GM12874 (cell line): ENCODE results near the gene AKAP8.

ENCODE experiments used
- TF ChIP-seq, protein P1 (sequence below): IDR thresholded peaks from 2 replicates; pipeline ENCODE4 v1.5.1; 2011; ENCODE audit warnings: low read depth, mild to moderate bottlenecking, control low read depth, low read length, moderate library complexity; ENCODE audit not compliant: insufficient read depth

The AKAP8 gene

GRCh38 chr19:15371119-15371518 lies 8.5 kb downstream of the AKAP8 start:
- TF ChIP-seq, protein P1, sequence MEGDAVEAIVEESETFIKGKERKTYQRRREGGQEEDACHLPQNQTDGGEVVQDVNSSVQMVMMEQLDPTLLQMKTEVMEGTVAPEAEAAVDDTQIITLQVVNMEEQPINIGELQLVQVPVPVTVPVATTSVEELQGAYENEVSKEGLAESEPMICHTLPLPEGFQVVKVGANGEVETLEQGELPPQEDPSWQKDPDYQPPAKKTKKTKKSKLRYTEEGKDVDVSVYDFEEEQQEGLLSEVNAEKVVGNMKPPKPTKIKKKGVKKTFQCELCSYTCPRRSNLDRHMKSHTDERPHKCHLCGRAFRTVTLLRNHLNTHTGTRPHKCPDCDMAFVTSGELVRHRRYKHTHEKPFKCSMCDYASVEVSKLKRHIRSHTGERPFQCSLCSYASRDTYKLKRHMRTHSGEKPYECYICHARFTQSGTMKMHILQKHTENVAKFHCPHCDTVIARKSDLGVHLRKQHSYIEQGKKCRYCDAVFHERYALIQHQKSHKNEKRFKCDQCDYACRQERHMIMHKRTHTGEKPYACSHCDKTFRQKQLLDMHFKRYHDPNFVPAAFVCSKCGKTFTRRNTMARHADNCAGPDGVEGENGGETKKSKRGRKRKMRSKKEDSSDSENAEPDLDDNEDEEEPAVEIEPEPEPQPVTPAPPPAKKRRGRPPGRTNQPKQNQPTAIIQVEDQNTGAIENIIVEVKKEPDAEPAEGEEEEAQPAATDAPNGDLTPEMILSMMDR: no peak

- TF ChIP-seq, protein P1: no peak
Observed at GRCh38 chr19:15369594-15369891, 10.0 kb downstream of the AKAP8 start.

- TF ChIP-seq, protein P1: no peak
Observed at GRCh38 chr19:15368798-15369593, 10.6 kb downstream of the AKAP8 start.

GRCh38 chr19:15368051-15368632 lies 11.4 kb downstream of the AKAP8 start:
- TF ChIP-seq, protein P1: no peak

- TF ChIP-seq, protein P1: no peak
Observed at GRCh38 chr19:15367439-15367838, 12.1 kb downstream of the AKAP8 start.

DNA sequence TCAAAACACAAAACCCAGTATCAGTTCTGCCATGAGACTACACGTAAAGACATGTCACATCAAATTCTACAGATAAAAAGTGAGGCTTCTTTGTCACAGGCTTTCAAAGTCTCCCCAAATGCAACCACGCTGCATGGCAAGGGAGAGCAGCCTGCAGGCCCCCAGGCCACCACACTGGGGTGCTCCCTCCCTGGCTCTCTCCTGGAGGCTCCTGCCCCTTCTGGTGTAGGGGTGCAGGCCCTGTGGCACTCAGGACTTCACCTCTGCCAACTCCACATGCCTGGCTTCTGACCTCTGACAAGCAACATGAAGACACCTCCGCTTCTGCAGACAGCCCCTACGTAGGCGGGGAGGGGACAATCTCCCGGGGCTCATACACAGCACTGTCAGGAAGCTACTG lies 14.3 kb downstream of the AKAP8 start:
- TF ChIP-seq, protein P1: no peak

- TF ChIP-seq, protein P1: no peak
Observed at GRCh38 chr19:15358918-15359317, 20.7 kb downstream of the AKAP8 start.
